Measurements from ENCODE around the gene BAZ2B. TPM values are rescaled to one million over a fixed set of nuclear protein-coding genes. Genes with fewer than 3 reads are reported as not detected.

Gene BAZ2B
- total and polyA plus RNA-seq, 2 of the 13 experiments (the other 11 are each of a cell fraction or from before 2014, with no cell fraction given): 14.0 to 15.1 TPM

DNA sequence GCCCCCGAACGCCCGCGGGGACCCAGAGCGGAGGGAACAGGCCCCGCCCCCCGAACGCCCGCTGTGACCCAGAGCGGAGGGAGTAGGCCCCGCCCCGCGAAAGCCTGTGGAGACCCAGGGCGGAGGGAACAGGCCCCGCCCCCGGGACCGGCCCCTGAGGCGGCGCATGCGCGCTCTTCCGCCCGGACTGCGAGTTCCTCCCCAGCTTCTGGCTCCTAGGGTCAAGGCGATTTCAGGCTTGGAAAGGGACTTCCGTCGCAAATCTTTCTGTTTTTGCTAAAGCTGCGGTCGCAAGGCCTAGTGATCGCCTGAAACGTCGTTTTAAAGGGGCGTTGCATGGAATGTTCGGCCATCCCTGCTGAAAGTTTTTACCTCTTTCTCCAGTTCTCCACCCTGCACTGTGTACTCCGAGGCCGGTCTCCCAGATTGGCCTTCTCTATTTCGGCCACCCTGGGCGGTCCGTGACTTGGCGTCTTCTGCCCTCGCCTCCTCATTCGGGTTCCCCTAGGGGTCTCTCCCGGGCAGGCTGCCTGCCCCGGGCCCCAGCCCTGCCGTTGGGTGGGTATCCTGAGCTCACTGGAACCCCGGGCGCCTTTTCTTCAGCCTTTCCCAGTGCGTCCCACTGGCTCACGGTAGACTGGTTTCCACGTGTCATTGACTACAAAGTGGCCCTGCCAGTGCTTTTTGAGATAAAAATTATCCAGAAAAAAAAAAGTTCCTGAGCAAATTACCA is 329.5 kb downstream of the BAZ2B start (continued):
- no peak for TF ChIP-seq NFKB2 (CRISPR knock-in tag; IDR thresholded peaks at IDR 0.05; ENCODE audit: borderline replicate concordance)
- TF ChIP-seq, protein P1, sequence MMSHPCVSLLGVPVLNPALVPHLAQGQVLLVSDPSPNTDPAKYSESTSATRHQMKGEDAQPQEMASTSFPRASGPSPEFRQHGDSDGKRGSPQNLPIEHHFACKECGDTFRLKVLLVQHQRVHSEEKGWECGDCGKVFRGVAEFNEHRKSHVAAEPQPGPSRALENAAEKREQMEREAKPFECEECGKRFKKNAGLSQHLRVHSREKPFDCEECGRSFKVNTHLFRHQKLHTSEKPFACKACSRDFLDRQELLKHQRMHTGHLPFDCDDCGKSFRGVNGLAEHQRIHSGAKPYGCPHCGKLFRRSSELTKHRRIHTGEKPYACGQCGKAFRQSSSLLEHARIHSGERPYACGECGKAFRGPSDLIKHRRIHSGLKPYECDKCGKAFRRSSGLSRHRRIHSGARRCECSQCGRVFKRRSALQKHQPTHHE (CRISPR knock-in tag; IDR thresholded peaks at IDR 0.05; ENCODE audit: borderline replicate concordance): 0 out of 2 replicates have a peak, but pooled peaks have one; percentile 39
- no peak for TF ChIP-seq GPN1 (CRISPR knock-in tag; IDR thresholded peaks at IDR 0.05; ENCODE audit: borderline replicate concordance)
- no peak for TF ChIP-seq ZSCAN25 (CRISPR knock-in tag; IDR thresholded peaks at IDR 0.05)
- TF ChIP-seq ZBTB38 (CRISPR knock-in tag; IDR thresholded peaks at IDR 0.05): 0 out of 2 replicates have a peak, but pooled peaks have one; percentile 2
- TF ChIP-seq, protein P2, sequence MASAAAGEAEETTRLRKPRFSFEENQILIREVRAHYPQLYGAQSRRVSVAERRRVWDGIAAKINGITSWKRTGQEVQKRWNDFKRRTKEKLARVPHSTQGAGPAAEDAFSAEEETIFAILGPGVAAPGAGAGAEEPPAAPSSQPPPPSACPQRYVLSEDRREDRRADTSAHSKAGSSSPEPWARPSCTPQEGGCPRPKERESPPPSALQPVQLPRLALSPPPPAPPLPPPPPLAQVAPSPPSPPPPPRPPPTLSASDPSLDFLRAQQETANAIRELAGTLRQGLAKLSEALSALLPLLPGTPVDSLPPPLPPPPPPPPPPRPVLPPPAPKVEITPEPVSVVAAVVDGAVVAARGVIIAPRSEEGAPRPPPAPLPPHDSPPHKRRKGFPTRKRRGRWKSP (CRISPR knock-in tag; IDR thresholded peaks at IDR 0.05): no peak; the same call in 1 of the 2 replicates
- TF ChIP-seq KLF11 (CRISPR knock-in tag; IDR thresholded peaks at IDR 0.05): peak; percentile 19; the same call in 1 of the 2 replicates
- TF ChIP-seq FOSL1 (CRISPR knock-in tag; IDR thresholded peaks at IDR 0.05; ENCODE audit: borderline replicate concordance): no peak
- TF ChIP-seq, protein P3, sequence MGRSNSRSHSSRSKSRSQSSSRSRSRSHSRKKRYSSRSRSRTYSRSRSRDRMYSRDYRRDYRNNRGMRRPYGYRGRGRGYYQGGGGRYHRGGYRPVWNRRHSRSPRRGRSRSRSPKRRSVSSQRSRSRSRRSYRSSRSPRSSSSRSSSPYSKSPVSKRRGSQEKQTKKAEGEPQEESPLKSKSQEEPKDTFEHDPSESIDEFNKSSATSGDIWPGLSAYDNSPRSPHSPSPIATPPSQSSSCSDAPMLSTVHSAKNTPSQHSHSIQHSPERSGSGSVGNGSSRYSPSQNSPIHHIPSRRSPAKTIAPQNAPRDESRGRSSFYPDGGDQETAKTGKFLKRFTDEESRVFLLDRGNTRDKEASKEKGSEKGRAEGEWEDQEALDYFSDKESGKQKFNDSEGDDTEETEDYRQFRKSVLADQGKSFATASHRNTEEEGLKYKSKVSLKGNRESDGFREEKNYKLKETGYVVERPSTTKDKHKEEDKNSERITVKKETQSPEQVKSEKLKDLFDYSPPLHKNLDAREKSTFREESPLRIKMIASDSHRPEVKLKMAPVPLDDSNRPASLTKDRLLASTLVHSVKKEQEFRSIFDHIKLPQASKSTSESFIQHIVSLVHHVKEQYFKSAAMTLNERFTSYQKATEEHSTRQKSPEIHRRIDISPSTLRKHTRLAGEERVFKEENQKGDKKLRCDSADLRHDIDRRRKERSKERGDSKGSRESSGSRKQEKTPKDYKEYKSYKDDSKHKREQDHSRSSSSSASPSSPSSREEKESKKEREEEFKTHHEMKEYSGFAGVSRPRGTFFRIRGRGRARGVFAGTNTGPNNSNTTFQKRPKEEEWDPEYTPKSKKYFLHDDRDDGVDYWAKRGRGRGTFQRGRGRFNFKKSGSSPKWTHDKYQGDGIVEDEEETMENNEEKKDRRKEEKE (IDR thresholded peaks at IDR 0.05): no peak
- TF ChIP-seq CBX1 (IDR thresholded peaks at IDR 0.05; ENCODE audit: low read depth): no peak
- TF ChIP-seq, protein P4, sequence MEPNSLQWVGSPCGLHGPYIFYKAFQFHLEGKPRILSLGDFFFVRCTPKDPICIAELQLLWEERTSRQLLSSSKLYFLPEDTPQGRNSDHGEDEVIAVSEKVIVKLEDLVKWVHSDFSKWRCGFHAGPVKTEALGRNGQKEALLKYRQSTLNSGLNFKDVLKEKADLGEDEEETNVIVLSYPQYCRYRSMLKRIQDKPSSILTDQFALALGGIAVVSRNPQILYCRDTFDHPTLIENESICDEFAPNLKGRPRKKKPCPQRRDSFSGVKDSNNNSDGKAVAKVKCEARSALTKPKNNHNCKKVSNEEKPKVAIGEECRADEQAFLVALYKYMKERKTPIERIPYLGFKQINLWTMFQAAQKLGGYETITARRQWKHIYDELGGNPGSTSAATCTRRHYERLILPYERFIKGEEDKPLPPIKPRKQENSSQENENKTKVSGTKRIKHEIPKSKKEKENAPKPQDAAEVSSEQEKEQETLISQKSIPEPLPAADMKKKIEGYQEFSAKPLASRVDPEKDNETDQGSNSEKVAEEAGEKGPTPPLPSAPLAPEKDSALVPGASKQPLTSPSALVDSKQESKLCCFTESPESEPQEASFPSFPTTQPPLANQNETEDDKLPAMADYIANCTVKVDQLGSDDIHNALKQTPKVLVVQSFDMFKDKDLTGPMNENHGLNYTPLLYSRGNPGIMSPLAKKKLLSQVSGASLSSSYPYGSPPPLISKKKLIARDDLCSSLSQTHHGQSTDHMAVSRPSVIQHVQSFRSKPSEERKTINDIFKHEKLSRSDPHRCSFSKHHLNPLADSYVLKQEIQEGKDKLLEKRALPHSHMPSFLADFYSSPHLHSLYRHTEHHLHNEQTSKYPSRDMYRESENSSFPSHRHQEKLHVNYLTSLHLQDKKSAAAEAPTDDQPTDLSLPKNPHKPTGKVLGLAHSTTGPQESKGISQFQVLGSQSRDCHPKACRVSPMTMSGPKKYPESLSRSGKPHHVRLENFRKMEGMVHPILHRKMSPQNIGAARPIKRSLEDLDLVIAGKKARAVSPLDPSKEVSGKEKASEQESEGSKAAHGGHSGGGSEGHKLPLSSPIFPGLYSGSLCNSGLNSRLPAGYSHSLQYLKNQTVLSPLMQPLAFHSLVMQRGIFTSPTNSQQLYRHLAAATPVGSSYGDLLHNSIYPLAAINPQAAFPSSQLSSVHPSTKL (CRISPR knock-in tag; IDR thresholded peaks at IDR 0.05): peak; percentile 12; the same call in 1 of the 2 replicates
- TF ChIP-seq POLR2G (IDR thresholded peaks at IDR 0.05; ENCODE audit: low read depth, low read length): peak; percentile 98
- TF ChIP-seq ZBTB1 (CRISPR knock-in tag; IDR thresholded peaks at IDR 0.05; ENCODE audit: borderline replicate concordance): no peak
- TF ChIP-seq NKX3-1 (CRISPR knock-in tag; IDR thresholded peaks at IDR 0.05): peak; percentile 29; the same call in 1 of the 2 replicates
- no peak for TF ChIP-seq ZNF343 (CRISPR knock-in tag; IDR thresholded peaks at IDR 0.05)
- TF ChIP-seq FOXK2 (IDR thresholded peaks at IDR 0.05): no peak
- TF ChIP-seq ZNF614 (CRISPR knock-in tag; IDR thresholded peaks at IDR 0.05; ENCODE audit: borderline replicate concordance): peak; percentile 16; the same call in 1 of the 2 replicates
- no peak for TF ChIP-seq ZBTB7A (CRISPR knock-in tag; IDR thresholded peaks at IDR 0.05)
